ENCODE results near the gene MYCN.

GRCh38 chr2:15920696-15921095 lies 19.7 kb upstream of the MYCN start:
- TF ChIP-seq, protein P1, sequence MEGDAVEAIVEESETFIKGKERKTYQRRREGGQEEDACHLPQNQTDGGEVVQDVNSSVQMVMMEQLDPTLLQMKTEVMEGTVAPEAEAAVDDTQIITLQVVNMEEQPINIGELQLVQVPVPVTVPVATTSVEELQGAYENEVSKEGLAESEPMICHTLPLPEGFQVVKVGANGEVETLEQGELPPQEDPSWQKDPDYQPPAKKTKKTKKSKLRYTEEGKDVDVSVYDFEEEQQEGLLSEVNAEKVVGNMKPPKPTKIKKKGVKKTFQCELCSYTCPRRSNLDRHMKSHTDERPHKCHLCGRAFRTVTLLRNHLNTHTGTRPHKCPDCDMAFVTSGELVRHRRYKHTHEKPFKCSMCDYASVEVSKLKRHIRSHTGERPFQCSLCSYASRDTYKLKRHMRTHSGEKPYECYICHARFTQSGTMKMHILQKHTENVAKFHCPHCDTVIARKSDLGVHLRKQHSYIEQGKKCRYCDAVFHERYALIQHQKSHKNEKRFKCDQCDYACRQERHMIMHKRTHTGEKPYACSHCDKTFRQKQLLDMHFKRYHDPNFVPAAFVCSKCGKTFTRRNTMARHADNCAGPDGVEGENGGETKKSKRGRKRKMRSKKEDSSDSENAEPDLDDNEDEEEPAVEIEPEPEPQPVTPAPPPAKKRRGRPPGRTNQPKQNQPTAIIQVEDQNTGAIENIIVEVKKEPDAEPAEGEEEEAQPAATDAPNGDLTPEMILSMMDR (IDR thresholded peaks at IDR 0.05; ENCODE audit: low read length) = no peak
- TF ChIP-seq EZH2 (IDR thresholded peaks at IDR 0.05; ENCODE audit: borderline replicate concordance, low read length) = no peak

All from OCI-LY1 (cell line).